Coronary artery (tissue), 2 donors: Measurements from ENCODE around the gene SNED1.

Source experiments
- DNase-seq: peaks from one replicate; pipeline ENCODE4 v3.0.0-alpha.2; 2017; ENCODE audit warnings: low spot score
- H3K27ac ChIP-seq, 2 donors: fragments of 200-600 bp; sonication (generic); one replicate each; pipeline ENCODE4 v1.5.1; 2016 to 2019
- H3K4me3 ChIP-seq: fragments of 200-600 bp; sonication (generic); 2 replicates; pipeline ENCODE4 v1.5.1; 2016; ENCODE audit warnings: mild to moderate bottlenecking, moderate library complexity
- CTCF ChIP-seq: fragments of 200-600 bp; sonication (generic); IDR thresholded peaks from one replicate; pipeline ENCODE4 v1.5.1; 2019; ENCODE audit warnings: antibody characterized with exemption

Gene SNED1

DNA sequence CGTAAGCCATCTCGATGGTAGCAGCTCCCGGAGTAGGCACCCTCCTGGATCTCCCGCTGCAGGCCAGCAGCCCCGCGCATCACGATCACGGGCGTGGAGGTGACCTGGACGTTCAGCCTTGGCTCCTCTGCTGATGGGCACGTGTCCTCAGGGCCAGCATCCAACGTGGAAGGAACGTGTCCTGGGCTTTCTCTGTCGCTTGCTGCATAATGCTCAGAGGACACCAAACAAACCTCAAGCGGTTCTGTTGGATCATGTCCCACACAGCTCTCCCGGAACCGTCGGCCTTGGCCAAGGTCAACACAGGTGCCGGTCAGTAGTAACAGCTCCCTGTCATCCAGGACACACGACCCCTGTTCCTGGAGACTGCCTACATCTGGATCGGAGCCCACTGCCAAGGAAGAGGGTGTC is 127.8 kb downstream of the SNED1 start:
- Histone ChIP-seq H3K4me3 (no peak overlapping the region), H3K27ac (no peak overlapping the region)
- TF ChIP-seq CTCF, result no peak
- DNase-seq, result no peak

DNA sequence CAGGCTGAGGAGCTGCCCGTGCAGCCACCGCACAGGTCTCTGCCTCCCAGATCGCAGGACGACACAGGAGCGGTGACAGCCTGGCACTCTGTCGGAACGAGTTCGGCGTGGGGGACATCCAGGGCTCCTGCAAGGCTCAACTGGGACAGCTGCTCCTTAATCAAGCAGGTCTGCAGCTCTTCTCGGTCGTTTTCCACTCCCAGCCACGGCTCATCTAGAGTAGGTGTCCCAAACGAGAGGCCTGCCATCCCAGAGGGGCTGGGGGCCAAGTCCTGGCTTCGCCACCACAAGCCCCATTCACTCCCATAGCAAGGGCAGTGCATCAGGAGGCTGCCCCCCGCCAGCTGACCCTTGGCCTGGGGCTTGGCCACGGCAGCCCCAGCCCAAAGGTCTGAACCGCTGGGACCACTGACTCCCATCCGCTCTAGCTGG is 128.4 kb downstream of the SNED1 start:
- no peak overlapping the region for H3K4me3 ChIP-seq
- no peak for TF ChIP-seq CTCF
- H3K27ac ChIP-seq, result no peak overlapping the region
- no peak for DNase-seq

GRCh38 chr2:241128266-241128665 is 129.8 kb downstream of the SNED1 start:
- Histone ChIP-seq H3K4me3 (no peak overlapping the region), H3K27ac (no peak overlapping the region)
- no peak for DNase-seq
- no peak for TF ChIP-seq CTCF

GRCh38 chr2:241129086-241129871 is 130.9 kb downstream of the SNED1 start:
- Histone ChIP-seq H3K4me3 (no peak overlapping the region), H3K27ac (no peak overlapping the region)
- TF ChIP-seq CTCF, result no peak
- DNase-seq, result no peak

DNA sequence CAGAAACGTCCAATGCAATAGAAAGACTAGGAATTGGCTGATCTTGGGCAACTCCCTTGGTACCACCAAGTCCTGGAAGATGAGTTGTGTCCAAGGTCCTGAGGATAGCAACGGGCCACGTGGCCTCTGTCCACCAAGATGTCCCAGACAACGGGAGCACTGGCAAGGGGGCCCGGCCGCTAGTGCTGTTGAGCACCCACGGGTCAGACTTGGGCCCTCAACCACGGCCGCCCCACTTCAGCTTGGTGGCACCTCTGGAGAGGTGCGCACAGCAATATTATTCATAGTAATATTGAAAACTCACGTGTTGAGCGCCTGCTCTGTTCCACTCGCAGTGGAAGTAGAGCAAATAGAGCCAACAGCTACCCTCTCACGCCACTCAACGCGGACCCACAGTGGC is 131.9 kb downstream of the SNED1 start:
- no peak for TF ChIP-seq CTCF
- H3K4me3 ChIP-seq, result no peak overlapping the region
- no peak overlapping the region for H3K27ac ChIP-seq
- DNase-seq, result no peak

DNA sequence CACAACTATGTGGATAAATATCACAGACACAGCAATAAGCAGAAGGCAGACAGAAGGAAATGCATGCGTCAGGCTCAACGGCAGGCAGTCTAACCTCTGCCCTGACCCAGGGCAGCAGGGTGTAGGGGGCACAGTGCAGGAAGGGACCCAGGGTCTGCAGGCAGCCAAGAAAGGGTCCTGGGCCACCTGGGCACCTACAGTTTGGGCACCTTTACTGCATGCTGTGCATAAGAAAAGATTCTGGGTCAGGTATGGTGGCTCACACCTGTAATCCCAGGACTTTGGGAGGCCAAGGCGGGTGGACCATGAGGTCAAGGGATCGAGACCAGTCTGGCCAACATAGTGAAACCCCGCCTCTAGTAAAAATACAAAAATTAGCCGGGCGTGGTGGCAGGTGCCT is 133.1 kb downstream of the SNED1 start:
- Histone ChIP-seq H3K27ac (no peak overlapping the region), H3K4me3 (no peak overlapping the region)
- no peak for DNase-seq
- no peak for TF ChIP-seq CTCF
